Esophagus squamous epithelium (tissue), 5 donors: Measurements from ENCODE around the gene KRT39. TPM values are rescaled to one million over a fixed set of nuclear protein-coding genes. Genes with fewer than 3 reads are reported as not detected.

ENCODE experiments used
- DNase-seq: peaks from one replicate; lab custom pipeline; 2025; lab: John Stamatoyannopoulos, UW
- H3K27ac ChIP-seq, 4 donors: fragments of 200-600 bp; sonication (generic); one replicate each; pipeline ENCODE4 v1.5.1; 2016 to 2019; ENCODE audit warnings: mild to moderate bottlenecking in 1 of 4
- H3K27me3 ChIP-seq, 4 donors: fragments of 200-600 bp; sonication (generic); 1 replicate in 3 of 4; 2 replicates in 1 of 4; pipeline versions ENCODE4 v1.5.1 to v1.6.0; 2017 to 2021; ENCODE audit warnings: antibody characterized with exemption in 1 of 4
- H3K36me3 ChIP-seq, 3 donors: fragments of 200-600 bp; sonication (generic); one replicate each; pipeline ENCODE4 v1.5.1; 2016 to 2019
- H3K4me1 ChIP-seq, 3 donors: fragments of 200-600 bp; sonication (generic); one replicate each; pipeline ENCODE4 v1.5.1; 2017 to 2019
- H3K4me3 ChIP-seq, 4 donors: fragments of 200-600 bp; sonication (generic); 1 replicate in 3 of 4; 2 replicates in 1 of 4; pipeline ENCODE4 v1.5.1; 2016 to 2019; ENCODE audit warnings: mild to moderate bottlenecking in 2 of 4, moderate library complexity in 1 of 4
- H3K9me3 ChIP-seq, 3 donors: fragments of 200-600 bp; sonication (generic); one replicate each; pipeline ENCODE4 v1.5.1; 2016 to 2019
- POLR2A ChIP-seq, 4 donors: fragments of 450-650 bp; IDR thresholded peaks; one replicate each; pipeline ENCODE4 v1.6.1; 2017; ENCODE audit warnings: antibody characterized with exemption in 4 of 4, mild to moderate bottlenecking in 4 of 4, moderate library complexity in 3 of 4
- WGBS, 2 donors: methylation state at CpG; one replicate each; pipeline ENCODE4 v1.1.5; 2018; 5-methylcytosine and 5-hydroxymethylcytosine counted together
- intact Hi-C: fragments of 100-400 bp; cut with DNase I; formaldehyde crosslinking; loops from one replicate; pipeline ENCODE4 v1.15.0; 2022
- total RNA-seq, 4 donors: library from RNA; depleted of rRNA; stranded (reverse); fragments of >200 nt; gene quantifications; one replicate each; pipeline ENCODE4 v1.1.0, GENCODE V29; 2016
- TF ChIP-seq, protein P1 (sequence below), 6 experiments: fragments of 450-650 bp in 4 of 6; fragments of 200-600 bp in 2 of 6; sonication (generic) in 2 of 6; IDR thresholded peaks; one replicate each; pipeline ENCODE4 v1.5.1; 2016 to 2019; ENCODE audit warnings: antibody characterized with exemption in 6 of 6, mild to moderate bottlenecking in 4 of 6, moderate library complexity in 4 of 6
- donor health status: DM: yes; HTN: yes; CAD: no.

Gene KRT39
- not detected for total RNA-seq

DNA sequence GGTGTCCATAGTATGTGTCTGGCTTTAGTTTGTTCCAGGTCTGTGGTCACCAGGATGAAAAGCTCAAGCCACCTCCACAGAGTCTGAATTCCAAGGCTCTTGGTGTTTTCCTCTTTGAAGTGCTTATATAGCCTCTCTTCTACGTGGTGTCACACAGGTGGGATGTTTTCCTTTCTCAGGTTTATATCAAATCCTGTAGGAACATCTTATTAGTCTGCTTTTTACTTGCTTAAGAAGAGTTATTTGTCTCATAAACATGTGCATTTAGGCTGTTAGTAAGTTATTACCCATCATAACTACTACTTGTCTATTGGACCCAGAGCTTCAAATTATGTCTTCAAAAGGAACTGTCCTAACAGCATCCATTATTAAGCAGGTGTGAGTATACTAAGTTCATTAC is at the start of gene KRT39:
KRT39 (minus strand) TSS at position 101 of the 400 bp plus-strand sequence; CDS start at position 9, 92 bp downstream.
- TF ChIP-seq POLR2A (IDR thresholded peaks at IDR 0.05): no peak
- TF ChIP-seq, protein P1, sequence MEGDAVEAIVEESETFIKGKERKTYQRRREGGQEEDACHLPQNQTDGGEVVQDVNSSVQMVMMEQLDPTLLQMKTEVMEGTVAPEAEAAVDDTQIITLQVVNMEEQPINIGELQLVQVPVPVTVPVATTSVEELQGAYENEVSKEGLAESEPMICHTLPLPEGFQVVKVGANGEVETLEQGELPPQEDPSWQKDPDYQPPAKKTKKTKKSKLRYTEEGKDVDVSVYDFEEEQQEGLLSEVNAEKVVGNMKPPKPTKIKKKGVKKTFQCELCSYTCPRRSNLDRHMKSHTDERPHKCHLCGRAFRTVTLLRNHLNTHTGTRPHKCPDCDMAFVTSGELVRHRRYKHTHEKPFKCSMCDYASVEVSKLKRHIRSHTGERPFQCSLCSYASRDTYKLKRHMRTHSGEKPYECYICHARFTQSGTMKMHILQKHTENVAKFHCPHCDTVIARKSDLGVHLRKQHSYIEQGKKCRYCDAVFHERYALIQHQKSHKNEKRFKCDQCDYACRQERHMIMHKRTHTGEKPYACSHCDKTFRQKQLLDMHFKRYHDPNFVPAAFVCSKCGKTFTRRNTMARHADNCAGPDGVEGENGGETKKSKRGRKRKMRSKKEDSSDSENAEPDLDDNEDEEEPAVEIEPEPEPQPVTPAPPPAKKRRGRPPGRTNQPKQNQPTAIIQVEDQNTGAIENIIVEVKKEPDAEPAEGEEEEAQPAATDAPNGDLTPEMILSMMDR (IDR thresholded peaks at IDR 0.05): no peak
- WGBS, 2 donors: 57 to 78% methylated on average over 1 of the region's 1 CpG
- Histone ChIP-seq H3K27ac (no peak within 1 kb of the TSS), H3K4me3 (no peak within 1 kb of the TSS), H3K9me3 (no peaks in the 10 kb centered on the region), H3K36me3 (no peaks in the 10 kb centered on the region), H3K27me3 (no peaks in the 10 kb centered on the region), H3K4me1 (peaks cover 0 to 9% (median 0%) of the 10 kb centered on the region in 3 donors)
- intact Hi-C loops: no loop called here
- no peak for DNase-seq

GRCh38 chr17:41015454-41015853 is 48.7 kb upstream of the KRT39 start:
- Histone ChIP-seq H3K27me3 (peaks cover 0 to 21% (median 0%) of the 10 kb centered on the region in 4 donors), H3K36me3 (no peaks in the 10 kb centered on the region), H3K4me3 (no peak overlapping the region), H3K27ac (no peak overlapping the region), H3K4me1 (peaks cover 0 to 22% (median 4%) of the 10 kb centered on the region in 3 donors), H3K9me3 (no peaks in the 10 kb centered on the region)
- no peak for DNase-seq
- intact Hi-C loops: no loop called here
- 66 to 67% methylated on average over 7 of the region's 7 CpGs for WGBS, 2 donors
- no peak for TF ChIP-seq POLR2A (IDR thresholded peaks at IDR 0.05)
- TF ChIP-seq, protein P1 (IDR thresholded peaks at IDR 0.05): no peak

- intact Hi-C loops: no loop called here
- Histone ChIP-seq H3K36me3 (no peaks in the 10 kb centered on the region), H3K9me3 (no peaks in the 10 kb centered on the region), H3K27ac (no peak overlapping the region), H3K27me3 (peaks cover 0 to 21% (median 0%) of the 10 kb centered on the region in 4 donors), H3K4me1 (peaks cover 0 to 32% (median 4%) of the 10 kb centered on the region in 3 donors), H3K4me3 (no peak overlapping the region)
- DNase-seq: no peak
- 17 to 38% methylated on average over 1 of the region's 1 CpG for WGBS, 2 donors
- TF ChIP-seq POLR2A (IDR thresholded peaks at IDR 0.05): no peak
- TF ChIP-seq, protein P1 (IDR thresholded peaks at IDR 0.05): no peak
These were observed 46.9 kb upstream of the KRT39 start for GRCh38 chr17:41013606-41014005.

GRCh38 chr17:41013181-41013580 is 46.4 kb upstream of the KRT39 start:
- intact Hi-C loops: no loop called here
- TF ChIP-seq, protein P1 (IDR thresholded peaks at IDR 0.05): no peak
- TF ChIP-seq POLR2A (IDR thresholded peaks at IDR 0.05): no peak
- 75 to 83% methylated on average over 3 of the region's 3 CpGs for WGBS, 2 donors

DNA sequence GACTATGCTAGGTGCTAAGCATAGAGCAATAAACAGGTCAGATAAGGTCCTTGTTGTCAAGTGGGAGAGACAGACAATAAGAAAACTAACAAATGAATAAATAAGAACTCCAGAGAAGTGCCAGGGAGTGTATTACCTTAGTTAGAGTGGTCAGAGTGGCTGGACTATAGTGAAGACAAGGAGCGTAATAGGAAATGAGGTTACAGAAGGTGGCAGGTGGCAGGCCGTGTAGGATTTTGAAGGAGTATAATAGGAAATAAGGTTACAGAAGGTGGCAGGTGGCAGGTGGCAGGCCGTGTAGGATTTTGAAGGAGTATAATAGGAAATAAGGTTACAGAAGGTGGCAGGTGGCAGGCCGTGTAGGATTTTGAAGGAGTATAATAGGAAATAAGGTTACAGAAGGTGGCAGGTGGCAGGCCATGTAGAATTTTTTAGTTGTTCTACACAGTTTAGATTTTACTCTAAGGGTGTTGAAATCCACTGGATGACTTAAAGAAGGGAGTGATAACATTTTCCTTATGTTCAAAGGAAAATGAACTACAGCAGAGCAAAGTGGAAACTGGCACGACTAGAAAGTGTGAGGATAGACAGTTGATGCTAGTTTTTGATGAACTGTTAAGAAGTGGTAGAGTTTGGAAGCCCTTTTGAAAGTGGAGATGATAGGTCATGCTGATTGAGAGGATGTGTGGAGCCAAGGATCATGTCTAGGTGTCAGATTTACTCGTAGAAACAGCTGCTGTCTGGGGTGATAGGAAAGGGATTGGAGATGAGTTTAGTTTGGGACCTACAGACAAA is 45.8 kb upstream of the KRT39 start:
- Histone ChIP-seq H3K27me3 (peaks cover 0 to 21% (median 0%) of the 10 kb centered on the region in 4 donors), H3K36me3 (no peaks in the 10 kb centered on the region), H3K4me3 (no peak overlapping the region), H3K9me3 (no peaks in the 10 kb centered on the region), H3K27ac (no peak overlapping the region), H3K4me1 (peaks cover 0 to 24% (median 0%) of the 10 kb centered on the region in 3 donors)
- 77 to 82% methylated on average over 6 of the region's 6 CpGs for WGBS, 2 donors
- no peak for DNase-seq
- intact Hi-C loops: no loop called here
- TF ChIP-seq, protein P1 (IDR thresholded peaks at IDR 0.05): no peak
- no peak for TF ChIP-seq POLR2A (IDR thresholded peaks at IDR 0.05)

More at GRCh38 chr17:41013181-41013580, 46.4 kb upstream of the KRT39 start:
- no peak overlapping the region for H3K4me3 ChIP-seq
- H3K36me3 ChIP-seq: no peaks in the 10 kb centered on the region
- no peaks in the 10 kb centered on the region for H3K9me3 ChIP-seq
- H3K4me1 ChIP-seq: peaks cover 0 to 28% (median 1%) of the 10 kb centered on the region in 3 donors
- H3K27me3 ChIP-seq: peaks cover 0 to 21% (median 0%) of the 10 kb centered on the region in 4 donors
- DNase-seq: no peak
- H3K27ac ChIP-seq: no peak overlapping the region
